Stimulated activated CD4-positive, alpha-beta T cell treated with anti-CD3 and anti-CD28 coated beads, Interleukin-1b, Interleukin-23, amount 100 ng/mL, for 4 hours (primary cell): Measurements from ENCODE around the gene HTR1E.
"Not testable (repeated sequence)": the region's sequence is repeated elsewhere in the genome, so short reads cannot be mapped to it uniquely, and the experiment has no call there.

Source experiments
- DNase-seq, 2 donors: peaks; one replicate each; pipeline ENCODE4 v3.0.0-alpha.2; 2020; ENCODE audit warnings: low read depth in 2 of 2

Gene HTR1E

GRCh38 chr6:86937219-86938079, at the start of gene HTR1E:
Gene HTR1E (plus strand): TSS chr6:86937528. CDS start chr6:87015335, 77,807 bp downstream.
- DNase-seq, result no peak

GRCh38 chr6:86888301-86888700, 49.0 kb upstream of the HTR1E start:
- no peak for DNase-seq

GRCh38 chr6:86897265-86897664, 40.1 kb upstream of the HTR1E start:
- DNase-seq, result not testable (repeated sequence)

GRCh38 chr6:86913795-86914194, 23.5 kb upstream of the HTR1E start:
- DNase-seq, result no peak

GRCh38 chr6:86916393-86916792, 20.9 kb upstream of the HTR1E start:
- DNase-seq, result no peak

- not testable (repeated sequence) for DNase-seq
These were observed 10.2 kb upstream of the HTR1E start for GRCh38 chr6:86927138-86927537.

GRCh38 chr6:86927859-86928258, 9.5 kb upstream of the HTR1E start:
- not testable (repeated sequence) for DNase-seq

GRCh38 chr6:86934365-86934764, 3.0 kb upstream of the HTR1E start:
- no peak for DNase-seq

- DNase-seq, result no peak
These were observed 502 bp upstream of the HTR1E start for GRCh38 chr6:86936834-86937218.

GRCh38 chr6:86938814-86939213, 1.5 kb downstream of the HTR1E start:
- no peak for DNase-seq

- no peak for DNase-seq
These were observed 4.1 kb downstream of the HTR1E start for GRCh38 chr6:86941461-86941860.

- DNase-seq, result no peak
These were observed 5.6 kb downstream of the HTR1E start for GRCh38 chr6:86942769-86943516.

GRCh38 chr6:86943819-86944407, 6.6 kb downstream of the HTR1E start:
- DNase-seq, result no peak

- DNase-seq, result no peak
These were observed 12.4 kb downstream of the HTR1E start for GRCh38 chr6:86949771-86950170.

GRCh38 chr6:86952991-86953390, 15.7 kb downstream of the HTR1E start:
- DNase-seq, result no peak

GRCh38 chr6:86959656-86960055, 22.3 kb downstream of the HTR1E start:
- no peak for DNase-seq

- DNase-seq, result no peak
These were observed 24.3 kb downstream of the HTR1E start for GRCh38 chr6:86961455-86962200.

GRCh38 chr6:86963352-86963751, 26.0 kb downstream of the HTR1E start:
- DNase-seq, result no peak

- no peak for DNase-seq
These were observed 26.8 kb downstream of the HTR1E start for GRCh38 chr6:86964029-86964579.

- DNase-seq, result no peak
These were observed 28.9 kb downstream of the HTR1E start for GRCh38 chr6:86966271-86966670.

- DNase-seq, result no peak
These were observed 32.2 kb downstream of the HTR1E start for GRCh38 chr6:86969573-86969972.

GRCh38 chr6:86973088-86973487, 35.8 kb downstream of the HTR1E start:
- no peak for DNase-seq
